ENCODE data around the gene MSL3B.

Gene MSL3B

GRCh38 chr2:233867993-233868532 is at the start of gene MSL3B (continued):
- TF ChIP-seq ZNF408 (CRISPR knock-in tag; IDR thresholded peaks at IDR 0.05; ENCODE audit: low read depth) (no peak), TAF1 (IDR thresholded peaks at IDR 0.05; ENCODE audit: control insufficient read depth, extremely low read depth, insufficient read depth, low read length, severe bottlenecking) (peak; percentile 25), TFAP4 (CRISPR knock-in tag; IDR thresholded peaks at IDR 0.05; ENCODE audit: borderline replicate concordance) (peak; percentile 38; the same call in 1 of the 2 replicates), SMARCB1 (IDR thresholded peaks at IDR 0.05; ENCODE audit: insufficient read length, low read depth) (no peak), BMI1 (IDR thresholded peaks at IDR 0.05; ENCODE audit: low read length) (no peak), HOXB6 (CRISPR knock-in tag; IDR thresholded peaks at IDR 0.05; ENCODE audit: borderline replicate concordance) (no peak), MCM2 (IDR thresholded peaks at IDR 0.05; ENCODE audit: low read depth) (no peak), ZNF75A (CRISPR knock-in tag; IDR thresholded peaks at IDR 0.05) (no peak), ELF2 (CRISPR knock-in tag; IDR thresholded peaks at IDR 0.05) (no peak), POLR2AphosphoS5 (IDR thresholded peaks at IDR 0.05; ENCODE audit: control insufficient read depth, insufficient read depth, low read depth, low read length) (peak; percentile 49), E2F3 (CRISPR knock-in tag; IDR thresholded peaks at IDR 0.05) (0 out of 2 replicates have a peak, but pooled peaks have one; percentile 32)

GRCh38 chr2:233917116-233917515 is 48.9 kb upstream of the MSL3B start, which contains the start of gene TRPM8:
TRPM8 (plus strand) TSS chr2:233917373; CDS start chr2:233926538, 9,165 bp downstream.
- ATAC-seq (no peak), FAIRE-seq (no peak), DNase-seq (ENCODE audit: extremely low read depth in 1 of 4, low spot score in 3 of 4) (no peak)
- ChIA-PET POLR2A (no interaction called here), CTCF (ENCODE audit: low intra/inter-chr PET ratio) (no interaction called here)
- Histone ChIP-seq H3K4me3 (no peak within 1 kb of the TSS), H4K20me1 (replicated peaks; ENCODE audit: control insufficient read depth, insufficient read depth, low read length) (no peaks in the 10 kb centered on the region), H2AFZ (ENCODE audit: low read depth, low read length) (no peak within 1 kb of the TSS), H3K27ac (ENCODE audit: extremely low read depth, low read depth, low read length) (no peak within 1 kb of the TSS), H3K9me1 (ENCODE audit: control insufficient read depth, insufficient read depth, low read length) (no peaks in the 10 kb centered on the region), H3K9ac (ENCODE audit: insufficient read depth in 1 of 2, low read depth in 2 of 2, low read length in 2 of 2) (no peak within 1 kb of the TSS), H3K27me3 (ENCODE audit: control insufficient read depth in 2 of 2, insufficient read depth in 2 of 2, low read length in 2 of 2) (no peaks in the 10 kb centered on the region), H3K79me2 (ENCODE audit: control insufficient read depth, insufficient read depth, low read length) (no peaks in the 10 kb centered on the region), H3K4me1 (replicated peaks in 1 of 2; ENCODE audit: control insufficient read depth in 2 of 2, insufficient read depth in 2 of 2, low read length in 2 of 2) (no peaks in the 10 kb centered on the region), H3K36me3 (ENCODE audit: control insufficient read depth, insufficient read depth, low read length) (no peaks in the 10 kb centered on the region), H3K9me3 (replicated peaks; ENCODE audit: control insufficient read depth, insufficient read depth, low read depth, low read length) (no peaks in the 10 kb centered on the region), H3K4me2 (ENCODE audit: insufficient read depth, low read length) (no peak within 1 kb of the TSS)
- in situ Hi-C loops (cut with MboI): no loop called here
- WGBS (ENCODE audit: insufficient coverage, low coverage, missing lambda C conversion rate): 0% methylated on average over 5 of the region's 5 CpGs
- BruUV-seq (replicated peaks): no TSS peak
- intact Hi-C loops (cut with micrococcal nuclease): no loop called here
- TF ChIP-seq CREB3L1 (IDR thresholded peaks at IDR 0.05; ENCODE audit: borderline replicate concordance, low read depth) (no peak), BHLHE40 (IDR thresholded peaks at IDR 0.05; ENCODE audit: low read length) (no peak), SRF (CRISPR knock-in tag; IDR thresholded peaks at IDR 0.05) (no peak), XRCC3 (IDR thresholded peaks at IDR 0.05) (no peak), ZHX1 (conservative IDR thresholded peaks at IDR 0.05; ENCODE audit: low read length) (no peak), HDAC2 (IDR thresholded peaks at IDR 0.05) (no peak)

Measured in K562 (cell line).